Dedifferentiated amniotic fluid mesenchymal stem cell (primary cell): Measurements from ENCODE around the gene MRPL49.
"Not testable (repeated sequence)": the region's sequence is repeated elsewhere in the genome, so short reads cannot be mapped to it uniquely, and the experiment has no call there.

Experiments used
- DNase-seq: peaks from one replicate; pipeline ENCODE4 v3.0.0-alpha.2; 2016; ENCODE audit errors: extremely low spot score

The MRPL49 gene

GRCh38 chr11:65132988-65133700, 11.0 kb downstream of the MRPL49 start:
- no peak for DNase-seq

- DNase-seq, result no peak
These were observed 11.6 kb downstream of the MRPL49 start for GRCh38 chr11:65133724-65134123.

DNA sequence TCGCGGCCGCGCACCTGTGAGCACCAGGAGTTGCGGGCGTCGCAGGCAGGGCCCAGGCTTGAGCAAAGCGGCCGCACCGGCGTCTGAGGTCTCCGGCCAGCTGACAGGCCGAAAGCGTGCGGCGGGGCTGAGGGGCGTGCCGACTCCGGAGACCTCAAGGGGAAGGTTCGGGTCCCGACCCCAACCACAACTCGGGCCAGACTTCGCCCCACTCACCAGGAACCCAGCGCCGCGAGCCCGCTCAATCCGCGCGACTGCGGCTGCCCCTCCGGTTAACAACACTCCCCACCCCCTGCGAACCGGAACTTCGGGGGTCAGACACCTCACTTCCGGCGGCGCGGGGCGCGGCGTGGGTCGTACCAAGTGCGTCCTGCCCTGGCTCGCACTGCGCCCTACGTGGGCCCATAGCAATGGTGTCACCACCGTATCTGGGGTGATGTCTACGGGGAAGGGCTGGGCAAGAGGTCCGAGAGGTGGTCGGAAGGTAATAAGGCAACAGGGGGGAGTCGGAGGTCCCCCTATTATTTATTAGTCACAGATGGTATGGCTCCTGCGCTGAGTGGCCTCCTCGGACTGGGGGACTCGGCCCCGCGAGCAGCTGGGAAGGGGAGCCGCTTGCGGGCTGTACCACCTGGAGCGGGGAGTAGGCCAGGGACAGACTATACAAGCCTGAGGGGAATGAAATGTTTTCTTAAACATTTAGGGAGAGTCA, 12.3 kb downstream of the MRPL49 start, which contains the start of gene SYVN1:
TSS of gene SYVN1 (minus strand) at position 280 of the 712 bp plus-strand sequence. CDS start 918 bp downstream, outside the sequence.
- DNase-seq, result peak; percentile 77

GRCh38 chr11:65134952-65135632, 13.0 kb downstream of the MRPL49 start:
- peak; percentile 85 for DNase-seq

DNA sequence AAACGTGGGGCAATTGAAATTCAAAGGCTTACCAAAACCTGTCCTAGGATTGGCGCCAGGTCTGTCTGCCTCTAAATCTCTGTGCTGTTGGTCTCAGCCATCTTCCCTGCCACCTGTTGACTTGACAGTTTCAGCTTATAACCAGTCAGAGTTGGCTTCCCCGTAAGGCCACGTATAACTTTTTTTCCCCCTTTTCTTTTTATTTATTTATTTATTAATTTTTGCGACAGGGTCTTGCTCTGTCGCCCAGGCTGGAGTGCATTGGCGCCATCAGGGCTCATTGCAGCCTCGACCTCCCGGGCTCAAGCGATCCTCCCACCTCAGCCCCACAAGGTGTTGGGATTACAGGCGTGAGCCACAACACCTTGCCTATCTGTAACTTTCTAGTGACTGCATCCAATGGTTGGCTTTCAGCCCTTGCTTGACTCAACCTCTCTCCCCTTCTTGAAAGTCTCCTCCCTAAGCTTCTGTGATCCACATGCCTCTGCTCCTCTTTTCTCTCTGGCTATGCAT, 13.6 kb downstream of the MRPL49 start:
- no peak for DNase-seq

DNA sequence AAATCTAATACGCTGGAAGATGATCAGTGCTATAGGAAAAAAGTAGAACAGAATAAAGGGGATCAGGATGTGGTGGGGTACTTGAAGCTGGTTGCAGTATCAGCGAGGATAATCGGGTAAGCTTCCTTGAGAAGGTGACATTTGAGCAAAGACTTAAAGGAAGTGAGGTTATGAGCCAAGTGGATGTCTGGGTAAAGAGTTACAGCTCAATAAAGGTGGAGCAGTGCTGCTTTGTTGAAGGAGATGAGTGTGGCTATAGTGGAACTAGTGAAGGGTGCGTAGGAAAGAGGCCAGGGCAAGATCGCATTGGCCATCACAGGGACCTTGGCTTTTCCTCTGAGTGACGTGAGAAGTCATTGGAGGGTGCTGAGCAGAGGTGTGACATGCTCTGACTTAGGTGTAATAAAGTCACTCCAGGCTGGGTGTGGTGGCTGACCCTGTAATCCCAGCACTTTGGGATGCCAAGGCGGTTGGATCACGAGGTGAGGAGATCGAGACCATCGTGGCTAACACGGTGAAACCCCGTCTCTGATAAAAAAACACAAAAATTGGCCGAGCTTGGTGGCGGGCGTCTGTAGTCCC, 14.5 kb downstream of the MRPL49 start:
- no peak for DNase-seq

DNA sequence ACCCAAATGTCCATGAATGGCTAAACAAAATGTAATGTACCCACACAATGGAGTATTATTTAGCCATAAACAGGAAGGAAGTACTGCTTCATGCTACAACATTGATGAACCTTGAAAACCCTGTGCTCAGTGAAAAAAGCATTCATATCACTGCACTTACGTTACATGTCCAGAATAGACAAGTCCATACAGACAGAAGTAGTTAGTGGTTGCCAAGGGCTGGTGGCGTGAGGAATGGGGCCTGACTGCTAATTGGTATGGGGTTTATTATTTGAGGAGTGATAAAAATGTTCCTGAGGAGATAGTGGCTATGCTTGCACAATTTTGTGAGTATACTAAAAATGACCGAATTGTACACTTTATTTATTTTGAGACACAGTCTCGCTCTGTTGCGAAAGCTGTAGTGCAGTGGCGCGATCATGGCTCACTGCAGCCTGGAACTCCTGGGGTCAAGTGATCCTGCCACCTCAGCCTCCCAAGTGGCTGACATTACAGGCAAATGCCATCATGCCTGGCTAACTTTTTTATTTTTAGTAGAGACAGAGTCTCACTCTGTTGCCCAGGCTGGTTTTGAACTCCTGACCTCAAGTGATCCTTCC, 19.9 kb downstream of the MRPL49 start:
- no peak for DNase-seq

DNA sequence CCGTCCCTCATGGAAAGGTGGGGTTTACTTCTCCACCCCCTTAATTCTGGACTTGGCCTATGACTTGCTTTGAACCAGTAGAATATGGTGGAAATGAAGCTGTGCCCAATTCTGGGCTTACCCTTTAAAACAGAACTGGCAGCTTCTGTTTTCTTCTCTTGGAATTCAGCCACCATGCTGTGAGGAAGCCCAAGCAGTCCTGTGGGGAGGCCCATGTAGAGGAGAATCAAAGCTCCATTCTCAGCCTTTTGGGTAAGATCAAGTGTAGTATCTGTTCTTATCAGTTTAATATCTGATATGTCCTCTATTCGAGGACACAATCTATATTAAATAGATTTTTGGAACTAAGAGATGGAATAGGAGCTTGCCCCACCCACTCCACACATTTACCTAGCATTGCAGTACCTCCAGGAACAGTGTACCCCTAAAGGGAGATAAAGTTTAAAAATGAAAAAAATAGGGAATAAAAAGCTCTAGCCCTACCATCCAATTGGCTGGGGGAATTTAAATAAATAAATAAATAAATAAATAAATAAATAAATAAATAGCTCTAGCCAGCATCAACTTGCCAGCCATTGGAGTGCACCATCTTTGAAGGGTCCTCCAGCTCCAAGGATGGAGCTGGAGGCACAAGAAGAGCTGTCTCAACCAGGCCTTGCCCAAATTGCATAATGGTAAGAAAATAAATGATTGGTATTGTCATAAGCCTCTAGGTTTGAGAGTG, 25.4 kb downstream of the MRPL49 start:
- no peak for DNase-seq

- no peak for DNase-seq
These were observed 26.5 kb downstream of the MRPL49 start for GRCh38 chr11:65148657-65149056.

GRCh38 chr11:65150131-65150508, 28.0 kb downstream of the MRPL49 start:
- DNase-seq, result not testable (repeated sequence)

GRCh38 chr11:65150509-65151299, 28.6 kb downstream of the MRPL49 start:
- DNase-seq, result peak; percentile 70

GRCh38 chr11:65151331-65151899, 29.3 kb downstream of the MRPL49 start:
- DNase-seq, result no peak

- no peak for DNase-seq
These were observed 30.0 kb downstream of the MRPL49 start for GRCh38 chr11:65152122-65152521.

DNA sequence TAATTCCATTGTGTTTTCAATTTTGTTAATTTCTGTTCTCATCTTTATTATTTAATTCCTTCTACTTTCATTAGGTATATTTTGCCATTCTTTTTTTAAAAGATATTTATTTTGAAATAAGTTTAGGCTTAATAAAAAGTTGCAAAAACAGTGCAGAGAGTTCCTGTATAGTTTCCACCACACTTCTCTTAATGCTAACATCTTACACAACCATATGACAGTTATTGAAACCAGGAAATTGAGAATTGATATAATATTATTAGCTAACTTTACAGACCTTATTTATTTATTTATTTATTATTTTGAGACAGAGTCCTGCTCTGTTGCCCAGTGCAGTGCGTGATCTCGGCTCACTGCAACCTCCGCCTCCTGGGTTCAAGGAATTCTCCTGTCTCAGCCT, 34.1 kb downstream of the MRPL49 start:
- no peak for DNase-seq

DNA sequence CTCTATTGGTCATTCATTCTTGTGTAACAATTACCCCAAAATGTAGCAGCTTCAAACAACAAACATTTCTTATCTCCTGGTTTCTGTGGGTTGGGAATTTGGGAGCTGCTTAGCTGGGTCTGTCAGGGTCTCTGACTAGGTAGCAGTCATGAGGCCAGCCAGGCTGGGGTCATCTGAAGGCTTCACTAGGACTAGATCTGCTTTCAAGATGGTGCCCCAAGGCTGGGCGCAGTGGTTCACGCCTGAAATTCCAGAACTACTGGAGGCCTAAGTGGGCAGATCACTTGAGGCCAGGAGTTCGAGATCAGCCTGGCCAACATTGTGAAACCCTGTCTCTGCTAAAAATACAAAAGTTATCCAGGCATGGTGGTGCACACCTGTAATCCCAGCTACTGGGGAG, 34.8 kb downstream of the MRPL49 start:
- no peak for DNase-seq

DNA sequence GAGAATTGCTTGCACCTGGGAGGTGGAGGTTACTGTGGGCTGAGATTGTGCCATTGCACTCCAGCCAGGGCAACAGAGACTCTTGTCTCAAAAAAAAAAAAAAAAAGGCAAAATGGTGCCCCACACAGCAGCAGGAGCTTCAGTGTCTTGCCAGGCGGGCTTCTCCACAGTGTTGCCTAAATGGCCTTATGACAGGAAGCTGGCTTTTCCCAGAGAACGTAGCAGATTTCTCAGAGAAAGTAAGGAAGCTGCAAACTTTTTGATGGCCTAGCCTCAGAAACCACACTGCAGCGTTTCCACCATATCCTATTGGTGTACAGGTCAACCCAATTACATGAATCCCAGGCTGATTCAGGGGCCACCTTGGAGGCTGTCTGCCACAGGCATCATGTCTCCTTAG, 35.2 kb downstream of the MRPL49 start:
- no peak for DNase-seq

- no peak for DNase-seq
These were observed 36.9 kb downstream of the MRPL49 start for GRCh38 chr11:65159012-65159411.

DNA sequence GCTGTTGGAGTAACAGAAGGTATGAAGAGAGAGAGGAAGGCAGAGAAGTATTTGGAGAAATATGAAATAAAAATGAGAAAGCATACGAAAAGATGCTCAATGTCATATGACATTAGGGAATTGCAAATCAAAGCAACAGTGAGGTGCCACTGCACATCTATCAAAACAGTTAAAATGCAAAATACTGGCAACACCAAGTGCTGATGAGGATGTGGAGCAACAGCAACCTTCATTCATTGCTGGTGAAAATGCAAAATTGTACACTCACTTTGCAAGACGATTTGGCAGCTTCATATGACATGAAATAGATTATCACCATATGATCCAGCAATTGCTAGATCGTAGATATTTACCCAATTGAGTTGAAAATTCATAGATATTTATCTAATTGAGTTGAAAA, 38.5 kb downstream of the MRPL49 start:
- no peak for DNase-seq

- no peak for DNase-seq
These were observed 41.6 kb downstream of the MRPL49 start for GRCh38 chr11:65163684-65164083.
